Progenitor cell of endocrine pancreas (in vitro differentiated cells): ENCODE results near the gene SWI5. TPM values are rescaled to one million over a fixed set of nuclear protein-coding genes. Genes with fewer than 3 reads are reported as not detected.
A peak's percentile ranks its signal among the peaks of the same experiment; 100 is the strongest.

ENCODE experiments used
- DNase-seq: peaks from one replicate; pipeline ENCODE4 v3.0.0; 2021; ENCODE audit warnings: low spot score; ENCODE audit not compliant: unreplicated experiment
- H3K27ac Mint-ChIP-seq: 2 replicates; pipeline ENCODE4 v1.8.0; 2021; ENCODE audit warnings: mild to moderate bottlenecking, moderate library complexity, mixed read lengths
- H3K27me3 Mint-ChIP-seq: 2 replicates; pipeline ENCODE4 v1.8.0; 2021; ENCODE audit warnings: mixed read lengths
- H3K36me3 Mint-ChIP-seq: 2 replicates; pipeline ENCODE4 v1.8.0; 2022; ENCODE audit warnings: mixed read lengths; ENCODE audit not compliant: insufficient read depth
- H3K4me1 Mint-ChIP-seq: 2 replicates; pipeline ENCODE4 v1.8.0; 2021; ENCODE audit warnings: low read depth, mixed read lengths
- H3K4me3 Mint-ChIP-seq: 2 replicates; pipeline ENCODE4 v1.8.0; 2021; ENCODE audit warnings: low read depth, mild to moderate bottlenecking, moderate library complexity, mixed read lengths
- H3K9me3 Mint-ChIP-seq: 2 replicates; pipeline ENCODE4 v1.8.0; 2021; ENCODE audit warnings: low read depth, mixed read lengths
- CTCF ChIP-seq: fragments of 200-600 bp; sonication (generic); IDR thresholded peaks from one replicate; pipeline ENCODE4 v1.5.0; 2021; ENCODE audit warnings: antibody characterized with exemption, mild to moderate bottlenecking; ENCODE audit not compliant: unreplicated experiment
- total RNA-seq: library from RNA; stranded (reverse); gene quantifications from 2 replicates; pipeline ENCODE4 v1.2.1, GENCODE V29; 2021

The SWI5 gene
- total RNA-seq, 1 donor from 2014 or later = 18.8 TPM

- peak overlapping the region; percentile 89 for H3K27ac Mint-ChIP-seq
- peaks cover 3% of the 10 kb centered on the region for H3K36me3 Mint-ChIP-seq
- peaks cover 8% of the 10 kb centered on the region for H3K4me1 Mint-ChIP-seq
Observed at GRCh38 chr9:128323212-128323730, 47.2 kb downstream of the SWI5 start.

GRCh38 chr9:128323791-128324190, 47.7 kb downstream of the SWI5 start:
- H3K4me3 Mint-ChIP-seq = peak overlapping the region; percentile 98
- no peaks in the 10 kb centered on the region for H3K27me3 Mint-ChIP-seq
- H3K36me3 Mint-ChIP-seq = peaks cover 5% of the 10 kb centered on the region
- no peaks in the 10 kb centered on the region for H3K9me3 Mint-ChIP-seq
- H3K27ac Mint-ChIP-seq = peak overlapping the region; percentile 89
- TF ChIP-seq CTCF = no peak
- H3K4me1 Mint-ChIP-seq = peaks cover 8% of the 10 kb centered on the region
- DNase-seq = no peak

More at GRCh38 chr9:128323212-128323730, 47.2 kb downstream of the SWI5 start:
- peak overlapping the region; percentile 98 for H3K4me3 Mint-ChIP-seq
- H3K27me3 Mint-ChIP-seq = no peaks in the 10 kb centered on the region
- no peak for DNase-seq
- no peak for TF ChIP-seq CTCF
- H3K9me3 Mint-ChIP-seq = no peaks in the 10 kb centered on the region

GRCh38 chr9:128324401-128324800, 48.3 kb downstream of the SWI5 start:
- TF ChIP-seq CTCF = no peak
- DNase-seq = no peak
- no peak overlapping the region for H3K27ac Mint-ChIP-seq
- peaks cover 8% of the 10 kb centered on the region for H3K4me1 Mint-ChIP-seq
- peak overlapping the region; percentile 40 for H3K4me3 Mint-ChIP-seq
- H3K36me3 Mint-ChIP-seq = peaks cover 5% of the 10 kb centered on the region
- no peaks in the 10 kb centered on the region for H3K9me3 Mint-ChIP-seq
- H3K27me3 Mint-ChIP-seq = no peaks in the 10 kb centered on the region

GRCh38 chr9:128325629-128326028, 49.6 kb downstream of the SWI5 start:
- peaks cover 8% of the 10 kb centered on the region for H3K4me1 Mint-ChIP-seq
- no peaks in the 10 kb centered on the region for H3K27me3 Mint-ChIP-seq
- H3K9me3 Mint-ChIP-seq = no peaks in the 10 kb centered on the region
- H3K36me3 Mint-ChIP-seq = peaks cover 5% of the 10 kb centered on the region
- TF ChIP-seq CTCF = no peak
- H3K4me3 Mint-ChIP-seq = no peak overlapping the region
- peak overlapping the region; percentile 80 for H3K27ac Mint-ChIP-seq
- DNase-seq = no peak

- Mint-ChIP-seq H3K27ac (no peak overlapping the region), H3K9me3 (no peaks in the 10 kb centered on the region), H3K4me1 (no peaks in the 10 kb centered on the region), H3K36me3 (peaks cover 7% of the 10 kb centered on the region), H3K27me3 (no peaks in the 10 kb centered on the region), H3K4me3 (no peak overlapping the region)
- TF ChIP-seq CTCF = no peak
- DNase-seq = no peak
Observed at GRCh38 chr9:128333451-128333869, 57.4 kb downstream of the SWI5 start.
